ENCODE data around the gene ABLIM3. TPM values are rescaled to one million over a fixed set of nuclear protein-coding genes. Genes with fewer than 3 reads are reported as not detected.

The ABLIM3 gene
- polyA plus RNA-seq, 1 of the 3 experiments (the other 2 are of a cell fraction): 5.9 TPM

GRCh38 chr5:149282027-149282965 lies 141.0 kb downstream of the ABLIM3 start:
- H3K4me2 ChIP-seq: no peak overlapping the region
- H3K9ac ChIP-seq: no peak overlapping the region

GRCh38 chr5:149282966-149283332 lies 141.7 kb downstream of the ABLIM3 start:
- DNase-seq: no peak
- H3K9me3 ChIP-seq: no peaks in the 10 kb centered on the region
- no peak overlapping the region for H3K4me3 ChIP-seq (ENCODE audit: low read depth in 2 of 2, low read length in 1 of 2)
- H3K79me2 ChIP-seq (ENCODE audit: insufficient read depth): no peaks in the 10 kb centered on the region
- H2AFZ ChIP-seq (ENCODE audit: low read depth): no peak overlapping the region
- H3F3A ChIP-seq (replicated peaks; ENCODE audit: insufficient read depth): peaks cover 5% of the 10 kb centered on the region
- no peaks in the 10 kb centered on the region for H3K9me2 ChIP-seq
- TF ChIP-seq CHD2 (IDR thresholded peaks at IDR 0.05; ENCODE audit: low read length, partially characterized antibody) (no peak), GABPA (IDR thresholded peaks at IDR 0.05; ENCODE audit: low read depth) (no peak), PBX3 (IDR thresholded peaks at IDR 0.05) (no peak), TAF1 (IDR thresholded peaks at IDR 0.05; ENCODE audit: borderline replicate concordance, low read depth, low read length) (no peak), GATA2 (CRISPR knock-in tag; IDR thresholded peaks at IDR 0.05) (no peak), CTCF (IDR thresholded peaks at IDR 0.05) (no peak), RCOR1 (IDR thresholded peaks at IDR 0.05; ENCODE audit: low read length) (no peak), YY1 (IDR thresholded peaks at IDR 0.05; ENCODE audit: low read depth) (no peak), NFIC (IDR thresholded peaks at IDR 0.05; ENCODE audit: borderline replicate concordance) (no peak), EZH2phosphoT487 (IDR thresholded peaks at IDR 0.05; ENCODE audit: borderline replicate concordance, low read depth) (no peak), RXRA (IDR thresholded peaks at IDR 0.05; ENCODE audit: borderline replicate concordance, low read depth) (no peak), USF2 (IDR thresholded peaks at IDR 0.05; ENCODE audit: borderline replicate concordance, low read depth, low read length) (no peak), MAX (IDR thresholded peaks at IDR 0.05; ENCODE audit: low read depth) (no peak), FOXM1 (IDR thresholded peaks at IDR 0.05; ENCODE audit: low read depth) (no peak), NRF1 (IDR thresholded peaks at IDR 0.05; ENCODE audit: low read depth, low read length) (no peak), RAD21 (IDR thresholded peaks at IDR 0.05; ENCODE audit: low read length) (no peak)
- H3K9ac ChIP-seq: no peak overlapping the region
- no peaks in the 10 kb centered on the region for H3K36me3 ChIP-seq (replicated peaks in 1 of 2; ENCODE audit: control insufficient read depth in 1 of 2, insufficient read depth in 2 of 2, low read length in 1 of 2)
- no peak overlapping the region for H3K4me2 ChIP-seq
- CTCF ChIA-PET: no interaction called here
- H3K27ac ChIP-seq (ENCODE audit: low read depth in 2 of 2, low read length in 1 of 2): no peak overlapping the region
- no peaks in the 10 kb centered on the region for H4K20me1 ChIP-seq (ENCODE audit: insufficient read depth)
- H3K4me1 ChIP-seq (ENCODE audit: control insufficient read depth in 1 of 2, insufficient read depth in 2 of 2, low read depth in 1 of 2, low read length in 1 of 2): no peaks in the 10 kb centered on the region; a peak in 1 of 4 replicates
- no peaks in the 10 kb centered on the region for H3K27me3 ChIP-seq (ENCODE audit: insufficient read depth)
- WGBS (ENCODE audit: low lambda C conversion rate): 83% methylated on average over 5 of the region's 5 CpGs
- POLR2A ChIA-PET: no interaction called here

More at GRCh38 chr5:149282027-149282965, 141.0 kb downstream of the ABLIM3 start:
- Histone ChIP-seq H4K20me1 (ENCODE audit: insufficient read depth) (no peaks in the 10 kb centered on the region), H2AFZ (ENCODE audit: low read depth) (no peak overlapping the region), H3K9me2 (no peaks in the 10 kb centered on the region), H3K27ac (ENCODE audit: low read depth in 2 of 2, low read length in 1 of 2) (no peak overlapping the region), H3K9me3 (no peaks in the 10 kb centered on the region), H3K4me3 (ENCODE audit: low read depth in 2 of 2, low read length in 1 of 2) (no peak overlapping the region), H3F3A (replicated peaks; ENCODE audit: insufficient read depth) (peaks cover 5% of the 10 kb centered on the region), H3K79me2 (ENCODE audit: insufficient read depth) (no peaks in the 10 kb centered on the region), H3K27me3 (ENCODE audit: insufficient read depth) (no peaks in the 10 kb centered on the region), H3K4me1 (ENCODE audit: control insufficient read depth in 1 of 2, insufficient read depth in 2 of 2, low read depth in 1 of 2, low read length in 1 of 2) (no peaks in the 10 kb centered on the region; a peak in 1 of 4 replicates), H3K36me3 (replicated peaks in 1 of 2; ENCODE audit: control insufficient read depth in 1 of 2, insufficient read depth in 2 of 2, low read length in 1 of 2) (no peaks in the 10 kb centered on the region)
- no peak for TF ChIP-seq FOXJ3 (CRISPR knock-in tag; IDR thresholded peaks at IDR 0.05)
- TF ChIP-seq EP300 (IDR thresholded peaks at IDR 0.05; ENCODE audit: borderline replicate concordance in 1 of 2, low read depth in 1 of 2, low read length in 1 of 2): no peak
- TF ChIP-seq TCF12 (IDR thresholded peaks at IDR 0.05): no peak
- TF ChIP-seq RAD21 (IDR thresholded peaks at IDR 0.05; ENCODE audit: low read length): no peak
- ChIA-PET CTCF (no interaction called here), POLR2A (no interaction called here)
- no peak for DNase-seq
- 86% methylated on average over 12 of the region's 12 CpGs for WGBS (ENCODE audit: low lambda C conversion rate)
